Renal cortex interstitium (tissue), 15 donors: ENCODE measurements around the gene GBF1. TPM values are rescaled to one million over a fixed set of nuclear protein-coding genes. Genes with fewer than 3 reads are reported as not detected.
A peak's percentile ranks its signal among the peaks of the same experiment; 100 is the strongest.
"Not testable (repeated sequence)": the region's sequence is repeated elsewhere in the genome, so short reads cannot be mapped to it uniquely, and the experiment has no call there.

Experiments
- DNase-seq, 11 donors: peaks; one replicate each; pipeline ENCODE4 v3.0.0-alpha.2; 2013; ENCODE audit warnings: low read depth in 9 of 11, low spot score in 4 of 11; ENCODE audit errors: extremely low read depth in 1 of 11
- long read RNA-seq, 16 experiments: transcript quantifications; one replicate each; lab custom pipeline, GENCODE V29; 2026
- polyA plus RNA-seq, 3 donors: library from polyadenylated mRNA; unstranded; fragments of 120-200 nt; gene quantifications; one replicate each; pipeline ENCODE4 v1.2.1, GENCODE V29; 2013; ENCODE audit not compliant: insufficient read length in 3 of 3

GBF1 gene, protein sequence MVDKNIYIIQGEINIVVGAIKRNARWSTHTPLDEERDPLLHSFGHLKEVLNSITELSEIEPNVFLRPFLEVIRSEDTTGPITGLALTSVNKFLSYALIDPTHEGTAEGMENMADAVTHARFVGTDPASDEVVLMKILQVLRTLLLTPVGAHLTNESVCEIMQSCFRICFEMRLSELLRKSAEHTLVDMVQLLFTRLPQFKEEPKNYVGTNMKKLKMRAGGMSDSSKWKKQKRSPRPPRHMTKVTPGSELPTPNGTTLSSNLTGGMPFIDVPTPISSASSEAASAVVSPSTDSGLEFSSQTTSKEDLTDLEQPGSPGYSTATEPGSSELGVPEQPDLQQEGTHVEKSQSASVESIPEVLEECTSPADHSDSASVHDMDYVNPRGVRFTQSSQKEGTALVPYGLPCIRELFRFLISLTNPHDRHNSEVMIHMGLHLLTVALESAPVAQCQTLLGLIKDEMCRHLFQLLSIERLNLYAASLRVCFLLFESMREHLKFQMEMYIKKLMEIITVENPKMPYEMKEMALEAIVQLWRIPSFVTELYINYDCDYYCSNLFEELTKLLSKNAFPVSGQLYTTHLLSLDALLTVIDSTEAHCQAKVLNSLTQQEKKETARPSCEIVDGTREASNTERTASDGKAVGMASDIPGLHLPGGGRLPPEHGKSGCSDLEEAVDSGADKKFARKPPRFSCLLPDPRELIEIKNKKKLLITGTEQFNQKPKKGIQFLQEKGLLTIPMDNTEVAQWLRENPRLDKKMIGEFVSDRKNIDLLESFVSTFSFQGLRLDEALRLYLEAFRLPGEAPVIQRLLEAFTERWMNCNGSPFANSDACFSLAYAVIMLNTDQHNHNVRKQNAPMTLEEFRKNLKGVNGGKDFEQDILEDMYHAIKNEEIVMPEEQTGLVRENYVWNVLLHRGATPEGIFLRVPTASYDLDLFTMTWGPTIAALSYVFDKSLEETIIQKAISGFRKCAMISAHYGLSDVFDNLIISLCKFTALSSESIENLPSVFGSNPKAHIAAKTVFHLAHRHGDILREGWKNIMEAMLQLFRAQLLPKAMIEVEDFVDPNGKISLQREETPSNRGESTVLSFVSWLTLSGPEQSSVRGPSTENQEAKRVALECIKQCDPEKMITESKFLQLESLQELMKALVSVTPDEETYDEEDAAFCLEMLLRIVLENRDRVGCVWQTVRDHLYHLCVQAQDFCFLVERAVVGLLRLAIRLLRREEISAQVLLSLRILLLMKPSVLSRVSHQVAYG (N-terminal part only)
- 10 to 100 TPM; 44.2 to 52.3 (median 49.6) TPM for polyA plus RNA-seq
- long read RNA-seq, donor 1 = 0 reads
- long read RNA-seq, donor 2 = 0 reads
- long read RNA-seq, donor 3 = 0 reads
- long read RNA-seq, donor 4, partial matches to known transcripts = 55 of 55 reads
- long read RNA-seq, donor 4, other reads (novel, unspliced or antisense) = 0 of 55 reads
- long read RNA-seq, donor 5 = 0 reads
- long read RNA-seq, donor 6, partial matches to known transcripts = 8 of 8 reads
- long read RNA-seq, donor 6, other reads (novel, unspliced or antisense) = 0 of 8 reads
- long read RNA-seq, donor 7 = 0 reads
- long read RNA-seq, donor 8, partial matches to known transcripts = 69 of 69 reads
- long read RNA-seq, donor 8, other reads (novel, unspliced or antisense) = 0 of 69 reads
- long read RNA-seq, donor 9 = 0 reads
- long read RNA-seq, donor 10 = 0 reads
- long read RNA-seq, donor 11, partial matches to known transcripts = 16 of 16 reads
- long read RNA-seq, donor 11, other reads (novel, unspliced or antisense) = 0 of 16 reads
- long read RNA-seq, donor 12 = 0 reads
- long read RNA-seq, donor 13 = 0 reads
- long read RNA-seq, donor 14 = 0 reads
- long read RNA-seq, donor 15, partial matches to known transcripts = 6 of 6 reads
- long read RNA-seq, donor 15, other reads (novel, unspliced or antisense) = 0 of 6 reads
- long read RNA-seq, donor 16, full-length matches to known transcripts = 1 of 116 reads
- long read RNA-seq, donor 16, partial matches to known transcripts = 115 of 116 reads
- long read RNA-seq, donor 16, other reads (novel, unspliced or antisense) = 0 of 116 reads

DNA sequence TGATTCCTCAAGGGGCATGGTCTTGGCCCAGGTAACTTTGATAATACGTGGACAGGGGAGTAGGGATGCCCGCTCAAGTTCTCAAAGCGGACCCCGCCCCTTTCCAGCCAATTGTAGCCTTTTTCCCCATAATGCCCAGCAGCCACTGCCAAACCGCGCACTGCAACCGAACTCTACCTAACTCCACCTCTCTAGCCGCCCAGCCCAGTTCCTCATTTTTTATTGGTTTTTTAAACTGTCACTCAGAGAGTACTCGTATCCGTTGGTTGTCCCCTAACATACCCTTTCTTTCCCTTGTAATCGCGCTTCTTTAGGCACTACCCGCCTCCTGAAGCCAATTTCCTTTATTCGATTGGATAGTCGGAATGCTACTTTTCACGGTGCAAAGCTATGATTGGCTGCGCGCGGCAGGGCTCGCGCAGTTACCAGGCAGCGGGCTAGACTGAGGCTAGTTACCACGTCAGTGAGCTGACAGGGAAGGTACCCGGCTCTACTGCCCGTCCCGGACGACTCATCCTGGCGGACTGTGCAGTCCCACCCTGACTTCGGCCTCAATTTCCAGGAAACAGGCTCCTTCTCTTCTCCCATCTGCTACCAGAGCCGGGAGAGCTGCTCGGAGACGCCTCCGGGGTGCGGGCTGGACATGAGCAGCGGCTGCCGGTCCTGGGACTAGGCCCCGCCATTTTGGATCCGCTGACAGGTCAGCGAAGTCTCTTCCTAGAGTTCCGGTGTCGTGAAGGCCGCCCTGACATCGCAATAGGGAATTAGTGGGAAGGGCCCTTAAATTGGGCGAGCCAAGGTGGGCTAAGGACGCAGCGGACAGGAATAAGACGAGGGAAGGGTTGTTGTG lies at the start of gene GBF1:
Gene GBF1, plus strand, starts transcription at position 451 of the 850 bp plus-strand sequence. CDS start 13,407 bp downstream, outside the sequence.
- peak; percentile 95 to 100 (median 98) for DNase-seq

DNA sequence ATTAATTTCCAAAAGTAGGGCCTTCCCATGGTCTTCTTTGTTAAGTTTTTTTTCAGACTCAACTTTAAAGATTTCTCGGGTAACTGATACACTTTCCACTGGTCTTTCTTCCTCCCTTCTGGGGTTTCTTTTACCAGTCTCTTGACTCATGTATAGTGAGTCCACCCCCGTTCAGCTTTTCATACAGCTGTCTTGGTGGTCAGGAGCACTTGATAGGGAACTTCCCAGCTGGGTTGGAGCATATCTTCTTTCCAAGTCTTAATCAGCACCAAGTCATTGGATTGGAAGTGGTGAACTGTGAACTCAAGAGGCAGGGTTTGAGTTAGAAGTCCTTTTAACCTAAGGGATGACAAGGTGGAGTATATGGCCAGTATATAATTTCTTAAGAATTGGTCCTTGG lies 48.4 kb upstream of the GBF1 start:
- DNase-seq = no peak

DNA sequence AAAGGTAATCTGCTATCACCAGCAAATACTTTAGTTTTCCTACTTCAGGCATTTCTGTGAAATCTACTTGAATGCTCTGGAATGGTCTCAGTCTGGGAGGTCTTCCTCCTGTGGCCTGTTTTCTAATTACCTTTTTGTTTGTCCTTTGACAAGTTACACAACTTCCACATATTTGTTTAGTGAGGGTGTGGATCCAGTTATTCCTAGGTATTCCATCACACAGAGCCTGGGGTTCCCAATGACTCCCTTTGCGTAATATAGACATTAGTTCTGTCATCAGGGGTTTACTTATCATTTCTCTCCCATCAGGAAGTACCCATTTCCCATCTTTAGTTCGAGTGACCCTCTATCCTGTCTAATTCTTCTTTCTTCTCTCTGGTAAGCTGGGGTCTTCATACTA lies 47.3 kb upstream of the GBF1 start:
- DNase-seq = no peak

DNA sequence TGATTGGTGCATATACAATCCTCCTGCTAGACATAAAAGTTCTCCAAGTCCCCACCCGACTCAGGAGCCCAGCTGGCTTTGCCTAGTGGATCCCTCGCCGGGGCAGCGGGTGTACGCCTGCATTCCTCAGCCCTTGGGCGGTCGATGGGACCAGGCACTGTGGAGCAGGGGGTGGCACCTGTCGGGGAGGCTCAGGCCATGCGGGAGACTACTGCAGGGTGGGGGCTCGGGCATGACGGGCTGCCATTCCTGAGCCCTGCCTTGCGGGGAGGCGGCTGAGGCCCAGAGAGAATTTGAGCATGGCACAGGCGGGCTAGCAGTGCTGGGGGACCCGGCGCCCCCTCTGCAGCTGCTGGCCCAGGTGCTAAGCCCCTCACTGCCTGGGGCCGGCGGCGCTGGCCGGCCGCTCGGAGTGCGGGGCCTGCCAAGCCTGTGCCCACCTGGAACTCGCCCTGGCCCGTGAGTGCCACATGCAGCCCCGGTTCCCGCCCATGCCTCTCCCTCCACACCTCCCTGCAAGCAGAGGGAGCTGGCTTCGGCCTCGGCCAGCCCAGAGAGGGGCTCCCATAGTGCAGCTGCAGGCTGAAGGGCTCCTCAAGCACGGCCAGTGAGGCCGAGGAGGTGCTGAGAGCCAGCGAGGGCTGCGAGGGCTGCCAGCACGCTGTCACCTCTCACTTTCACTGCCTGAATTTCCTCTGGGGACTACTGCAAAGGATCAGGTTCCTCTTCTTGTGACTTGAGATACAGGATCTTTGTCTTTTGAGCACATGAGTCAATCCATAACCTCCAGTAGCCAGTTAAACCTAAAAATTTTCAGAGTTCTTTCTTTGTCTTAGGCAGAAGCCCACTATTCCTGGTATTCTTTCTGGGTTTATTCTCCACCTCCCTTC lies 44.3 kb upstream of the GBF1 start:
- DNase-seq = no peak

DNA sequence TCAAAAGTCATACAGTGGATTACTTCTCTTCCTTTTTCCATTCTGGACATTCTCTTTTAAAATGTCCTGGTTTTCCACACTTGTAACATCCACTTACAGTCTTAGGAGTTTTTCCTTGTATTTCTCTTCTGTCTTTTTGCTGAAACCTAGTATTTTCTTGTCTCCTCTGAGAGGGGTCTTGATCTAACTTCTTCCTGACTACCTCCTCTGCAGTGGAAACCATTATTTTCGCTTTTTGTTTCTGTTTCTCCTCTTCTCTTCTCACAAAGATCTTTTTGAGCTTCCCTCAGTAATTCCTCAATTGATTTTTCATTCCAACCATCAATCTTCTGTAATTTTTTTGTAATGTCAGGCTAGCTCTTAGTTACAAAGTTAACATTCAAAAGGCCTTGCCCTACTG lies 42.9 kb upstream of the GBF1 start:
- DNase-seq = no peak

DNA sequence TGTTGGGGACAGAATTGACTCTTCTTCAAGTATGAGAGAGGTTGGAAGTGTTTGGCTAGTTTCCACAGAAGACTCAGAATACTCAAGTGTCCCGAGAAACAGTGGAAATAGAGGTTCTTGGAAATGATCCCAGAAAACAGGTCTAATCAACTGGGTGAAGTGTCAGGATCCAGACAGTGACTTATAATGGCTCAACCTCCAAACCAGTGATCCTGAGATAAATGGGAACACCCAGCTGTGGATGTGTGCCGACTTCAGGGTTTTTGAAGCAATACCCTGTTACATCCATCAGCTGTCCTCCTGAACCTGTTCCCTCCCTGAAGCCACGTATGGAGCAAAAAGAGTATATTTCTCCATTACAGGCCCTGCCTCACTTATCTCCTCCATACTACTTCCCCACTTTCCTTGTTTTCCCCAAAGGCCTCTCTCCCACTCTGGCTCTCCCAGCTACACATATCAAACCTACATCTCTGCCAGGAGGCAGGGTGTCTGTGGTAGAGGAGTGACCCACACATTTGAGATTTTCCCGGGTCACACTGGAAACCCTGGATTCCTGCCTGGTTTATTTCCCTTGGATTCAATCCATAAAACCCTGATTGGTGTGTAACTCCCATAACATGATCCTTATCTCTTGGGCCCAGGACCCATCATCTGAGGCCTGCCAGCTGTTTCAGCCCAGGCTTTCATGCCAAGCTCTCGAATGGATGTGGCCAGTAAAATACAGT lies 36.9 kb upstream of the GBF1 start:
- DNase-seq = no peak

DNA sequence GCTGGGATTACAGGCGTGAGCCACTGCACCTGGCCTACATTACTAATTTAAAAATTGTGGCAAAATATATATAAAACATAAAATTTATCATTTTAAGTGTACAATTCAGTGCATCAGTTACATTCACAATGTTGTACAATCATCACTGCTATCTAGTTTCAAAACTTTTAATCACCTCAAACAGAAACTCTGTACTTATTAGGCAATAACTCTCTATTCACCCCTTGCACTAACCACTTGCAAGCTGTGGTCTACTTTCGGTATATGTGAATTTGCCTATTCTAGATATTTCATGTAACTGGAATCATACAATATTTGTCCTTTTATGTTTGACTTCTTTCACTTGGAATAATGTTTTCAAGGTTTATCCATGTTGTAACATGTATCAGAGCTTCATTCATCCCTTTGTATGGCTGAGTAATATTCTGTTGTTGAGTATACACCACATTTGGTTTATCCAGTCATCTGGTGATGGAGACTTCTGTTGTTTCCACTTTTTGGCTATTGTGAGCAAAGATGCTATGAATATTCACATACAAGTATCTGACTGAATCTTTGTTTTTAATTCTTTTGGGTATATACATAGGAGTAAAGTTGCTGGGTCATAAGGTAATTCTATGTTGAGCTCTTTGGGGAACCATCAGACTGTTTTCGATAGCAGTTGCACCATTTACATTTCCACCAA lies 33.6 kb upstream of the GBF1 start:
- DNase-seq = no peak

DNA sequence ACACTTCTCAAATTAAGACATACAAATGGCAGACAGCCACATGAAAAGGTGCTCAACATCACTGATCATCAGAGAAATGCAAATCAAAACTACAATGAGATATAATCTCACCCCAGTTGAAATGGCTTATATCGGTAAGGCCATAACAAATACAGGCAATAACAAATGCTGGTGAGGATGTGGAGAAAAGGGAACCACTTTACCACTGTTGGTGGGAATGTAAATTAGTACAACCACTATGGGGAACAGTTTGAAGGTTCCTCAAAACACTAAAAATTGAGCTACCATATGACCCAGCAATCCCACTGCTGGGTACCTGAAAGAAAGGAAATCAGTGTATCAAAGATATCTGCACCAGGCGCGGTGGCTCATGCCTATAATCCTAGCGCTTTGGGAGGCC lies 31.7 kb upstream of the GBF1 start:
- not testable (repeated sequence) for DNase-seq

DNA sequence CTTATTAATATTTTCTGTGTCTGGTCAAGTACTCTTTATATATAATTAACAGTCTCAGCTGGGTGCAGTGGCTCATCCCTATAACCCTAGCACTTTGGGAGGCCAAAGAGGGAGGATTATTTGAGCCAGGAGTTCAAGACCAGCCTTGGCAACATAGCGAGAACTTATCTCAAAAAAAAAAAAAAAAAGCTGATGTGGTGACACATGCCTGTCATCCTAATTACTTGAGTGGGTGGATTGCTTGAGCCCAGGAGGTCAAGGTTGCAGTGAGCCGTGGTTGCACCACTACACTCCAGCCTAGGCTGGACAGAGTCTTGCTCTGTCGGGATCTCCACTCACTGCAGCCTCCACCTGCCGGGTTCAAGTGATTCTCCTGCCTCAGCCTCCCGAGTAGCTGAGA lies 26.0 kb upstream of the GBF1 start:
- no peak for DNase-seq

DNA sequence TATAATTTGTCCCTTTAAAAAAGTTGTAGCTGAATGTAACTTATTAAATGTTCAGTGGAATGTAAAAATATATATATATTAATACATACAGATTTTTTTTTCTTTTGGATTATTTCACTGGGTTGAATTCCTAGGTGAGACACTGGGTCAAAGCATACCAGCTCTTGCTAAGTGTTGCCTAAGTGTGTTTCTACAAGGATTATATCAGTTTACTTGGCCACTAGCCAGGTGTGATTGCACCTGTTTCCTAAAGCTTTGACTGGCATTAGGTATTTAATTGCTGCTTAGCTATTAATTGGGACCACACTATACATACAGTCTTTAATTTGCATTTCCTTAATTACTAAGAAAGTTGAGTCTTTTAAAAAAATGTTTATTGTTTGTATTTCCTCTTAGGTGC lies 24.7 kb upstream of the GBF1 start:
- no peak for DNase-seq

DNA sequence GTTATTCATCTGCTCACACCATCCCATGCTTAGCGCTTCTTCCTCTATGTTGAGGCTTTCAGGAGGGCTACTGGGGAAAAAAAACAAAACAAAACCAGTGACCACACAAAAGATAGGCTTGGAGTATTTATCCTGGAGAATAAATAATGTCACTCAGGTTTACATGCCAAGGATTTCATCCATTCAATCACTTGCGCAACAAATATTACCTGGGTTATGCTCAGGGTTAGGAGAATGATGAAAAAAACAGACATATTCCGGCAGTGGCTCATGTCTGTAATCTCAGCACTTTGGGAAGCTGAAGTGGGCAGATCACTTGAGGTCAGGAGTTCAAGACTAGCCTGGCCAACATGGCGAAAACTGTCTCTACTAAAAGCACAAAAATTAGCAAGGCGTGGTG lies 22.5 kb upstream of the GBF1 start:
- no peak for DNase-seq

DNA sequence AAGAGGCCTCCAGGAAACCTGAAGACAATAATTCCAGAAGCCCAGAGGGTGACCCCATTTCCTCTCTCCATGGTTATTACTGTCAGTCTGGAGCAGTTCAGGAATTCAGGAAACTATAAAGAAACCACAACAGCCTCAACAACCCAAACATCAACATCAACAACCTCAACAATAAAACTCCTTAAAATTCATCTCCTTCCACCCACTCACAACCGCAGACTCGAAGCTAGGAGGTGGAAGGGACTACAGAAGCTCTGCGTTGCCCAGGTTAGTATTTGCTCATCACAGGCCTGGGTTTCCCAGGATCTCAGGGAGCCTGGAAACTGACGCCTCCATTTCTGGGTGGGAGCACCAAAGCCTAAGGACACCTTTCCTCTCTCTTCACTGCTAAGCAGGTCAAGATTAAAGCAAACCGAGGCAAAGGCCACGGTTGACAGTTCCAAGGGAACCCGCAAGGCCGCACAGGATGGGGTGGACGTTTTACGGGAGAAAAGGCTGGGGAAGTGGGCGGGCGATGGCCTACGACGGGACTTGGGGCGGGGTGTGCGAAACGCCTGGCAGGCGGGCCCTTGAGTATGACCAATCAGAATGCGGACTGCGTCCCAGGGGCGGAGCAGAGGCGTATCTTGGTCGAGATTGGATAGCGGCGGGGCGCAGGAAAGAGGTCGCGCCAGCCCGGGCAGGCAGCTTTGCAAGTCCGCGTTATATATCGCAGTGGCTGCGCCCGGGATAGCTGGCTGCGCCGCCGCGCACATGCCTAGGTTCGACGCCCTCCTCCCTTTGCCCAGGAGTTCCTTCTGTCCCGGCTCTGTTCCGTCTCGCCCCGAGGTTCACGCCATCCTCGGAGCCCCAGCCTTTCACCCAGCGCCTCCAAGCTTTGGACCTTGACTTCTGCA lies 19.4 kb upstream of the GBF1 start, which contains the start of gene ELOVL3:
Gene ELOVL3, plus strand, starts transcription at position 654 of the 896 bp plus-strand sequence. CDS start 250 bp downstream, outside the sequence.
- DNase-seq = peak; percentile 80 to 94 (median 89)

DNA sequence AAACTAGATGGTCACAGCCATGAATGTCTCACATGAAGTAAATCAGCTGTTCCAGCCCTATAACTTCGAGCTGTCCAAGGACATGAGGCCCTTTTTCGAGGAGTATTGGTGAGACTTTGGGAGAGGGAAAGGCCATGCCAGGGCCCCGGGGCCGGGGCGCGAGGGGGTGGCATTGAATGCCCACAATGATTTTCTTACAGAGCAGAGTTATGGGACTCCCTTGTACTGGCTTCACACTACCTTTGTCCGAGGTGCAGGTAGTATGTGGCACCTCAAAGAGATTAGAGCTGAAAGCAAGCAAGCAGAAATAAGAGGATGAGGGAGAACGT lies 18.8 kb upstream of the GBF1 start:
- no peak for DNase-seq

DNA sequence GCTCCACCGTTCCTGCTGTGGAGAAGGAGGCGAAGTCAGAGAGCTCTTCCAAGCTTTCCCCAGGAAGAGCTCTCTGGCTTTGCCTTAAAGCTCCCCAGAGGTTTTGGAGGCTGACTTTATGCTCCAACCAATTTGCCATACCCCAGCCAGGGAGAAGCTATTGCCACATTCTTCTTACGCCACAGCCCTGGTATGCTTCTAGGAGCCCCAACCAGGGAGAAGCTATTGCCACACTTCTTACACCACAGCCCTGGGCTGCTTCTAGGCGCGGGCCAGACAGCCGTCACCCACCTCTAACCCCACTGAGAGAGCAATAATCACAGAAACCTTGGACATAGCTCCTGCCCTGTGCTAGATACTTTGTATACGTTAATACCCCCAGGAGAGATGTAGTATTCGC lies 18.3 kb upstream of the GBF1 start:
- DNase-seq = no peak
